Measurements from ENCODE around the gene APOBEC3H. TPM values are rescaled to one million over a fixed set of nuclear protein-coding genes. Genes with fewer than 3 reads are reported as not detected.

The APOBEC3H gene
- total and polyA plus RNA-seq, 9 of the 15 experiments (the other 6 are each of a cell fraction or from before 2014, with no cell fraction given): 0.10 to 0.21 TPM; not detected in 7

GRCh38 chr22:39146256-39147101 is 49.4 kb downstream of the APOBEC3H start (continued):
- TF ChIP-seq ZNF318 (IDR thresholded peaks at IDR 0.05; ENCODE audit: borderline replicate concordance in 1 of 2, low read depth in 1 of 2) (no peak), TFAP4 (CRISPR knock-in tag; IDR thresholded peaks at IDR 0.05; ENCODE audit: borderline replicate concordance) (no peak), MBD1 (CRISPR knock-in tag; IDR thresholded peaks at IDR 0.05) (no peak), SMAD1 (IDR thresholded peaks at IDR 0.05; ENCODE audit: low read depth, low read length, partially characterized antibody) (no peak), SPI1 (IDR thresholded peaks at IDR 0.05; ENCODE audit: borderline replicate concordance, low read depth, low read length) (peak; percentile 56; the same call in 1 of the 2 replicates), RBM25 (IDR thresholded peaks at IDR 0.05; ENCODE audit: low read depth, low read length, severe bottlenecking) (peak; percentile 83), ZEB2 (IDR thresholded peaks at IDR 0.05) (no peak), ELK3 (CRISPR knock-in tag; IDR thresholded peaks at IDR 0.05) (no peak), TCFL5 (CRISPR knock-in tag; conservative IDR thresholded peaks at IDR 0.05) (no peak), ZNF699 (CRISPR knock-in tag; IDR thresholded peaks at IDR 0.05; ENCODE audit: insufficient replicate concordance) (no peak), KDM1A (IDR thresholded peaks at IDR 0.05) (peak; percentile 35 to 62; a peak in 3 of 4 replicates), SMAD4 (CRISPR knock-in tag; conservative IDR thresholded peaks at IDR 0.05) (no peak)

Measured in K562 (cell line).